ENCODE data around the gene HPS6.

Gene HPS6

DNA sequence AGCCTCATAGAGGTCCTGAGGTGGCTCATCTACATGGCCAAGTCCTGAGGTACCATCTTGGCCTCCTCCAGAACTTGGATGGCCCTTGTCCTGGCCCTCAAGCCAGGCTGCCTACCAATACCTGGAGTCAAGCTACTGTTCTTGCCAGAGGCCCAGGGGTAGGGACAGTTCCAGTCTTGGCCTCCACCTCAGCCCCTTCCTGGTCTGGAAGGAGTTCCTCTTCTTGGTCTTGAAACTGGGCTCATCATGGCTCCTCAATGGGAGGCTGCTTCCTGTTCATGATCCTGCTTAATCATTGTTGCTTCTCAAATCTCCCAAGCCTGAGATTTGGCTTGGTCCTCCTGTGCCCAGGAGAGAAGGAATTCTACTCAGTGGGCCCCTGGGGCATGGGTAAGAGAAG is 3.9 kb downstream of the HPS6 start:
- DNase-seq, result no peak

DNA sequence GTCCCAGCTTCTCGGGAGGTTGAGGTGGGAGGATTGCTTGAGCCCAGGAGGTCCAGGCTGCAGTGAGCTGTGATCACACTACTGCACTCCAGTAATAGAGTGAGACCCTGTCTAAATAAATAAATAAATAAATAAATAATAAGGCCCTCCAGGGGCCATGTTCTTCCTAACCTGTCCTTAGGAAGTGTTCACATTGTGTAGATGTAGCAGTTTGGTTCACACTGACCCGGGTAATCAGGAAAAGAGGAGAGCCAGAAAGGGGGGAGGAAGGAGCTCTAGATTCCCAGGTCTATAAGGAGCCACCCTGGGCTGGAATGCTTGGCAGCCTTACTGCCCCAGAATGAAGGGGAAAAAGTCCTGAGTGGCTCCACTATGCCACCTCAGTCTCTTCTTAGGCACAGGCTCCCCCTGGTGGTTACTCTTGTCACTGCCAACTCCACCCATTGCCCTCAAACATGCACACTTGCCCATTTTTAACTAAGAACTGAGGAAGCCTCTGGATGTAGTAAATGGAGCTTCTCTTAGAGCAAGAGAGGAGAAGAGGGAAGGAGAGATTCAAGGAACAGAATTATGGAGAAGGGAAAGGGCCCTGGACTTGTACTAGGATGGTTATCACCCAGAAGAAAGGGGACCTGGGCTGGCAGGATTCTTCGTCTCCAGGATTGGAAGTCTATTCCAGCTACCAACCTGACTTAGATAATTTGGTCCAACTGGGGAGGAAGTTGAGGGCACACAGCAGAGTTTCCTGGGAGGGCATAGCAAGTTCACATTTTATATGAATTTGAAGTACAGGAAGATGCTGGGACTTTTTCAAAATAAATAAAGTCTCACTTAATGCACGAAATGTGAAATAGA is 7.8 kb downstream of the HPS6 start:
- peak; percentile 83 for DNase-seq

DNA sequence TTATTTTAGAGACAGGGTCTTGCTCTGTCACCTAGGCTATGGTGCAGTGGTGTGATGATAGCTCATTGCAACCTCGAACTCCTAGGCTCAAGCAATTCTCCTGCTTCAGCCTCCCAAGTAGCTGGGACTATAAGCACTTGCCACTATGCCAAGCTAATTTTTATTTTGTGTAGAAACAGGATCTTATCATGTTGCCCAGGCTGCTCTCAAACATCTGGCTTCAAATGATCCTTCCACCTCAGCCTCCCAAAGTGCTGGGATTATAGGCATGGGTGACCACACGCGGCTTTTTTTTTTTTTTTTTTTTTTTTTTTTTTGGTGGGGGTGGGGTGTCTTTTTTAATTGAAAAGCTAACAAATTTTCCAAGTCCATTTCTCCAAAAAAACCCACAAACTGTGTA is 18.4 kb downstream of the HPS6 start:
- DNase-seq, result no peak

DNA sequence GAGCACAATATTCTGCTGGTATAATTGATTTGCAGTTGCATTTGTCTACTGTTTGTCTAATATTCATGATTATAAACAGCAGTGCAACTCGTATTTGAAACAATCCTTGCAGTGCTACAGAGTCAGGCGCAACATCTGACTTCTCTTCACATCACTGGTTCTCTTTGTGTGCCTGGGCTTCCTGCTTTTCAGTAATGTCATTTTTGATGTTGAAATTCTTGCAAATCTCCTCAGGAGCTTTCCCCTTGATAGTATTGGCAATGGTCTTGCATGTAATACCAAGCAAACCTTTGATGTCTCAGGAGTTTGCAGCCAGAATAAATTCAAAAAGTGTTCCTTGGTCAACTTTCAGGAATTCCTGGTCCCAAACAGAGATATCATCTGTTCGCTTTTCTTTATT is 20.2 kb downstream of the HPS6 start:
- DNase-seq, result no peak

DNA sequence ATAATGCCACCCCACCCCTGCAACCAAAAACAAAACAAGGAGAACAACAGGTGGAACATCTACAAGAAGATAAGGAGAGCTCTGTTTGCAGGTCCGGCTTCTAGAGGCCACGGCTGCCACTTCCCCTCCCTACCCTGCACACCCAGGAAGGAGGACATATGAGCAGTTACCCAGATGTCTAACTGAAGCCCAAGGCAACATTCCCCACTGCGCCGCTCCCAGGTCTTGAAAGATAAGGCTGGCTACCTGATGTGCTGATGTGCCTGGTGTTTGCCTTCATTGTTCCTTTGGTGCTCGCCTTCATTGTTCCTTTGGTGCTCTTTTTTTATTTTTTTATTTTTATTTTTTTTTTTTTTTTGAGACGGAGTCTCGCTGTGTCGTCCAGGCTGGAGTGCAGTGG is 21.0 kb downstream of the HPS6 start:
- DNase-seq, result no peak

DNA sequence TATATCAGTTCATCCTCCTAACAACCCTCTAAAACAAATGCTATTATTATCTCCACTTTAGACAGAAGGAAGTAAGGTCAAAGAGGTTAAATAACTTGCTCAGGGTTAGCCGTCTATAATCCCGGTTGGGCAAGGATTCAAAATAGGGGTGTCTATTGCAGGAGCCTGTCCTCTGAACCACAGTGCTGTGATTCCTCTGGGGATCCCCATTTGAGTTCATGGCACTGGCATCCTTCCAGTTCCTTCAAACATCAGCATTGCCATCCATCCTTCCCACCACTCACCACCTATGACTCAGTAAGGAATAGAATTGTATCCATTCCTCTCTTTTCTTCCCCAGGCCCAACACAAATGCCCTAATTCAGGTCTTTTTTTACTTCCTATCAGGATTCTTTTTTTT is 25.6 kb downstream of the HPS6 start:
- no peak for DNase-seq

DNA sequence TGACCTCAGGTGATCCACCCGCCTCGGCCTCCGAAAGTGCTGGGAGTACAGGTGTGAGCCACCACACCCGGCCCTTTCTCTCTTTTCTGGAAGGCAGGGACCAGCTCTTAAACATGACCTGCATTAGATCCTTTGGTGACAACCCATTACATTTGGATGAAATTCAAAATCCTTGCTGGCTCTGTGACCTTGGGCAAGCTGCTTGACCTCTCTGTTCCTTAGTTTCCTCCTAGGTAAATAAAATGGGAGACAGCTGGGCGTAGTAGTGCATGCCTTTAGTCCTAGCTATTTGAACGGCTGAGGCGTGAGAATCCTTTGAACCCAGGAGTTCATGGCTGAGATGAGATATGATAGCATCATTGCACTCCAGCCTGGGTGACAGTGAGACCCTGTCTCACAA is 31.3 kb downstream of the HPS6 start:
- no peak for DNase-seq

DNA sequence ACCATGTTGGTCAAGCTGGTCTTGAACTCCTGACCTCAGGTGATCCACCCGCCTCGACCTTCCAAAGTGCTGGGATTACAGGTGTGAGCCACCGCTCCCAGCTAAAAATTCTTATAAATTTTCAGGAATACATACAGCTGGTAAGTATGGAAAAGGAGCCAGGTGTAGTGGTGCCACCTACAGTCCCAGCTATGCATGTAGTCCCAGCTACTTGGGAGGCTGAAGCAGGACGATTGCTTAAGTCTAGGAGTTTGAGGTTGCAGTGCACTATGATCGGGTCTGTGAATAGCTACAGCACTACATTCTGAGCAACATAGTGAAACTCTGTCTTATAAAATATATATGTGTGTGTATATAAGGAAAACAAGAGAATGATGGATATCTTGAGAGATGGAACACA is 36.0 kb downstream of the HPS6 start:
- no peak for DNase-seq

DNA sequence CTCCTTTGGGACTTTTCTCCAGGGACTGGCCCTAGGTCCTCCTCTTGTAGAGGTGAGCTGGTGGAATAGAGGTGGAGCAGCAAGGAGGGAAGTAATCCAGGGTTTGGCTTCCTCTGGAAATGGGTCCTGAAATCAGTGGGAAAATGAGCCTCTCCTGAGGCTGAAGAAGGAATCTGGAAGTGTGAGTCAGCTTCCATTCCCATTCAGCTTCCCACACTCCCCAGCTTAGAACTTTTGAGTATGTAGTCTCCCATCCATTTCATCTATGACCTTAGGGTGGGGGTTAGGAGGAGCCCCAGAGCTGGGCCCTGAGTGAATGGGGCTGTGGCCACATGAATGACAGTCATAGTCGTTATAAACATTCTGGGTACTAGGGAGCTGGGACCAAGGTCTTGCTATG is 37.3 kb downstream of the HPS6 start:
- DNase-seq, result no peak

DNA sequence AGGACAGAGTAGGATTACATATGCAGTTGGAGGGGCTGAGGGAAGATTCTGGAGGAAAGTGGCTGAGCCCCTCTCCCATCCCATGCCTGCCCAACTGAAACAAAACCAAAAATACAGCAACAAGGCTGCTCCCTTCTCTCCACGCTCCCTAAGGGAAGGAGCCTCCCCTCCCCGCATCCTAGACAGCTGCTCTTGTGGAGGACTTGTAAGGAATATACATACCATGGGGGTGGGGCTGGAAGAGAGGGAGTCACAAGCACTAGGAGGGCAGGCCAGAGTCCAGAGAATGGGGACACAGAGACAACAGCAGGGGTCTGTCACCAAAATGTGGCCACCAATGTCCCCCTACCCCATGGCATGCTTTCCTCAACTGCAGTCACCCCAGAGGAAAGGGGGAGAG is 41.8 kb downstream of the HPS6 start:
- no peak for DNase-seq

DNA sequence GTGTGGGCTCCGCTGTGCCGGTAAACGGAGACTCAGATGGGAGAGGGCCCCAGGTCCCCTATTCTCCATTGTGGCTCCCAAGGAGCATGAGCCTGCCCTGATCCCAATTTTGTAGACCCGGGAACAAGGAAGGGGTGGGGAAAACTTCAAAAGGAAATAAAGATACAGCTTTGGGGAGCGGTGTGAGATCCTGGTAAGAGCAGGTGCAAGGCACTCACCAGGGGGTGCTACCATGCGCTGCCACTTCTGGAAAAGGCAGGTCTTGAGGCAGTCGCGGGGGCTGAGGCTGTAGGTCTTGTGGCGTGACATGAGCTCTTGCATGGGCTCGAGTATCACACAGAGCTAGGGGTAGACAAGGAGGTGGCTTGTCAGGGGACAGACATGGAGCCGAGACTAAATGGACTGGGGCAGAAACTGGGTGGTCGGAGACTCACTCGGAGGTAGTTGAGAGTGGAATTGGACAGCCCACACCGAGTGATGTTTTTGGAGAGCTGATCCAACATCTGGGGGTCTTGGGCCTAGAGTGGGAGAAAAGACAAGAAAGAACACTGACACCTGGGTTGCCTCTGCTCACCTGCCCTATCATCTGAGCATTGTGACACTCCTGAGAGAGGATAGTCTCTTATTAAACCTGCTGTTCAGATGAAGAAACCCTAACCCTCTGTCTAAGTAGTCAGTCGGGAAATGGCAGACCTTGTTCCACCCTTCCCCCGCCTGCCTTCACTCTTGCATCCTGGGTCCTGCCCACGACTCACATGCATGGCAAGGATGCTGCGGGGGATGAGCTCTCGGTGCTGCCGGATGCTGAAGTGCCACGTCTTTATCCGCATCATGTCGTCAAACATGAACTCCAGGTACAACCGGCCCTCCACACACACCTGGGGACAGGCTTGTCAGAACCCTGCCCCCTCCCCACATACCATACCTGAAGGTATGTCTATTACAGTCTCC is 44.3 kb downstream of the HPS6 start:
- DNase-seq, result no peak

DNA sequence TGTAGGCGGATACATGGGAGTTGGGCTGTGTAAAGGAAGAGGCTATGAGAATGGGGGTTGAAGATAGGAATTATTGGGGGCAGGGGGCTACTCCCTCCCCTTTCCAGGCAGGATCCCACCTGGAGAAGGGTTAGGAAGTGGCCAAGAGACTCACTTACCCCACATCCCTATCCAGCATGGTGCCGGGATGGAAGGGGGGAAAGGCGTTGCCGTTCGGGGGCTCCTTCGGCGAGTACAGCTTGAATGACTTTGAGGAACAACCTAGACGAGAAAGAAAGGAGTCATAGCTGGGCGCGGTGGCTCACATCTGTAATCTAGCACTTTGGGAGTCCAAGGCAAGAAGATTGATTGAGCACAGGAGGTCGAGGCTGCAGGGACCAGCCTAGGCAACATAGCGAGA is 46.1 kb downstream of the HPS6 start:
- no peak for DNase-seq

DNA sequence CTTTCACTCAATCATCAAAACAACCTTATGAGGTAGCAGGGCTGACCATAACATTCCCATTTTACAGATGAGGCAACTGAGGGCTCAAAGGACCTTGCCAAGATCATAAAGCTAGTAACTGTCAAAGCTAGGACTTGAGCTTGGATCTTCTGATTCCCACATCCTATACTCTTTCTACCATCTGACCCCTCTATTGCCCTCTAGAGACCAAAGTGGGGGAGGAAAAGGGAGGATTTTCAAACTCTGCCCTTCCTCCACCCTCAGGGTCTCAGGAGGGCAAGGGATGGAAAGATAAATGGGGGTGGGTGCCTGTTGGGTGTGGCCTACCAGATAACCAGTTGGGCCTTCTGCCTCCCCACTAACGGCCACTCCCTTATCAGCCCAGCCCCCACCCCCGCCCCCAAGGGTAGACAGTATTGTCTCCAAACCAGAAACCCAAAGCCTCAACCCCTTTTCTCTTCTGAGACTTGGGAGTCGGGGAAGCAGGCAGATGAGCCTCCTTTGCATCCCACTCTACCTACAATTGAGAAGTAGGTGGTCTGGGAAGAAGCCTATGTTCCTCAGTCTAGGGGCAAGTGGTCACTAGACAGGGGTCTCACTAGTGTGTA is 47.2 kb downstream of the HPS6 start:
- no peak for DNase-seq

DNA sequence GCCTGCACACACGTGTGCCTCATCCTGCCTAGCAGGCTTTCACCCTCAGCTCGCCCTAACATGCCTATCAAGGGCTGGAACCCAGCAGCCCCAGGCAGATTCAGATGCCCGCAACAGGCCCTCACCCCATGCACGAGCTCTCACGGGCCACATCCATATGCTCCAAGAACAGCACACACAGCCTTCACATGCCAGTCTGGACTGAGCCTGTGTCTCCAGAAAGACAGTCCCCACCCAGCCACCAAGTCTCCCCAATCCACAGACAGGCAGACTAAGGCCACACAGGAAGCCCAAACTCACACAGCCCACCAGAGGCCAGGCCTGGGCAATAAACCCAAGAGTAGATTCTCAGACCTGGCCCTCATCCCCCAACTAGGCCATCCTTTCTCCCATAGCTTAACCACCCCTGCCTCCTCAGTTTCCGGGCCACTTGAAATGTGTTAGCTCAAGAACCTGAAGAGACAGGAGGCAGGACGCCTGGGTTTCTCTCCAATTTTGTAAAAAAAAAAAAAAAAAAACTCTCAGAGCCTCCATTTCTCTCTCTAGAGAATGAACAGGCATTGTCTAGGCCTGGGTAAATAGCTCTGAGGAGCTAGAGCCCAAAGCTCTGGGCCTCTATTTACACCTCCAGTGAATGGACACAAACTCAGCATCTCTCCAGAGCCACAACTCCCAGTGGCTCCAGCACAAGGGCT is 48.3 kb downstream of the HPS6 start:
- no peak for DNase-seq

DNA sequence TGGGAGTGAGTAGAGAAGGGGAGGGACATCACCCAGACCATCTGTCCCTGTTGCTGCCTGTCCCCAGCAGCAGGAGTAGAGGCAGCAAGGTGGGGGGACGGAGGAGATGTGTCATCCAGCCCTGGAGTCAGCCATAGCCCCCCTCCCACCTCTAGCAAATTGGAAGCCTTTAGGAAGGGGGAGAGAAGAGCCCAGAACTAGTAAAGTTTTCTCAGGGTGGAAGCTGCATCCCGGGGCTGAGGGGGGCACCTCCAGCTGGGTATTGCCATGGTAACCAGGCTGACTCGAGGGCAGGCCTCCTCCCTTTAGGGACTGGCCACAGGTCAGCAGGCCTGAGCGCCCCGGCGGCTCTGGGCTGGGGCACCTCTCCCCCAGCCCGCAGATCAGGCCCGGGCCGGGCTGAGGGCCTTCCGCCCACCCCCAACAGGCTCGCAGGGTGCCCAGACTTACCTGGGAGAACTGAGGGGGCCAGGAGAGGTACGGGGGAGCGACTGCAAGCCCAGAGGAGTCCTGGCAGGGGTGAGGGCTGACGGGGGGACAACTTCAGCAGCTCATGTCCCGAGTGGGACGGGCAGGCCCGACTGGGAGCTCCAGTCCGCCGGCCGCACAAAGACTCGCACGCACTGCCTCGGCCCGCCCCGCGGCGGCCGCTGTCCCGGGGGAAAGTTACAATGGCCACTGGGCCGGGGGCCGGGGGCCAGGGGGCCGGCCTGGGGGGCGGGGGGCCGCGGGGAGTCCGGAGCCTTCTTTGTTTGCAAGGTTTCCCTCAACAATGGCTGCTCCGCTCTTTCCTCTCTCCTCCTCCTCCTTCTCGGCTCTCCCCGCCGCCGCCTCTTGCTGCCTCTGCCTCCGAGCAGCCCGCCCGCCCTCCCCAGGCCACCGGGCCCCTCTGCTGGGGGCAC is 49.1 kb downstream of the HPS6 start:
- no peak for DNase-seq

DNA sequence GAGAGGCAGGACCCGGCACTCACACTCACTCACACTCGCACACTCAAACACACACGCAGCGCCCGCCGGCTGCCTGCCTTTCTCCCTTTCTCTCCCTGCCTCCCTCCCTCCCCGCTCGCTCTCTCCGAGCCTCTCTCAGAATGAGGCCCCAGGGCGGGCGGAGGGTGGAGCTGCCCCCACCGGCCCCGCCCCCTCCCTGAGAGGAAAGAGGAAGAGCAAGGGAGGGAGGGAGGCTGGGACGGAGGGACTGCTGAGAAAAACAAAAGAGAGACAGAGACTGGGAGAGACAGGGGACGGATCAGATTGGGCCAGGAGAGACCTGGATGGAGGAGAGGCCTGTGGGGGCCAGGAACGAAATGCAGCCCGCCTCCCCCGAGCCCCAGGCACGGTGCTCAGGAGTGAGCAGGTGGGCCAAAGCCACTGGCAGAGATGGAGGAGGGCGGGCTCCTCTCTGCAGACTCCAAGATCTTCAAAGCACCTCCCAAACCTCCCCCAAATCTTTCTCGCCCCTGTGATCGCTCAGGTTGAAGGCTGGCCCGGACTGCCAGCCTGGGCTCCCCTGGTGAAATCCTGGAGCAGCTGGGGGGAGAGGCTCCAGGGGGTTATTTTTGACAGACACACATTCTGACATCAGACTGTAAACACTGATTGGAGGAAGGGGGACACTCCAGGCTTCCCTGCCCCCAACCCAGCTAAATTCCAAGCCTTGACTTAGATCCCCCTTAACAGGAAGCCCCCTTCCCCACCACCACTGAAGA is 49.9 kb downstream of the HPS6 start:
- peak; percentile 82 for DNase-seq

DNA sequence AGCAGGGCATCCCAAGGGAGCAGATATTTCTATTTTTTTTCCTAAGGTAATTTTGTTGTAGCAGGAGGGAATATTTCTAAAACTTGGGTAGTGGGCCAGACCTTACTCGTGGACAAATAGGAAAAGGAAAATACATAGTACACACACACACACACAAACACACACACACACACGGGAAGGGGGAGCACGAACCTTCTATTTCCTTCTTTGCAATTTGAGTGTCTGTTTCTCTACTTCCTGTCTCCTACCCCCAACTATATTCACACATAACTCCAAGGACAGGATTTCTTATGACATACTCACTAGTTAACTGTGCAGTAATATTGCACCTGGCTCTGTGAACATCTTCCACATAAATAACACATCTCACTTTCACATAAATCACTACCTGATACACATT is 50.6 kb downstream of the HPS6 start:
- no peak for DNase-seq

DNA sequence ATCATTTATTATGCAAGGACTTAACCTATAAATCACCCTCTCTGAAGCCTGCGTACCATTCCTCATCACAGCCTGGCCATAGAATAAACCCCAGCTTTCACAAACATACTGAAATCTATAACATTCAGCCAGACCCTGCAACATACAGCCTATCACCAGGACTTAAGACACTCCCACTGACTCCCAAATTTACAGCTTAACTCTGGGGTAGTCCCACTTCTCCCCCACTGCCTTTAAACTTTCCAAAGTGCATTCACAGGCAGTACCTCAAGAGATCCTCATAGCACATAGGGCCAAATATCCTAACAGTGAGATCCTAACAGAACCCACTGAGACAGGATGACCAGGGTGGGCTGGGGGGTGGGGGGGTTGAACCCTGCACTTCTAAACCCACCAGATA is 51.5 kb downstream of the HPS6 start:
- no peak for DNase-seq

All from activated gamma-delta T cell treated with Interleukin-2 at 50 U/mL for 16 hours (primary cell).